A673 (cell line): ENCODE data around the gene CRHBP. TPM values are rescaled to one million over a fixed set of nuclear protein-coding genes. Genes with fewer than 3 reads are reported as not detected.

Source experiments
- BruUV-seq: library from RNA; stranded (reverse); fragments of 400-500 nt; replicated peaks from 2 replicates; lab custom pipeline; 2021; lab: Mats Ljungman, UMichigan
- CTCF ChIA-PET: fragments of 300-600 bp; sonication (Branson Sonifier 250); formaldehyde crosslinking; loops from one replicate; lab custom pipeline; 2022; ENCODE audit warnings: antibody characterized with exemption; lab: Charles Lee
- POLR2A ChIA-PET: fragments of 300-600 bp; sonication (Branson Sonifier 250); formaldehyde crosslinking; loops from one replicate; lab custom pipeline; 2022; ENCODE audit warnings: antibody characterized with exemption; ENCODE audit not compliant: low non-redundant PET; lab: Charles Lee
- DNase-seq: peaks from one replicate; pipeline ENCODE4 v3.0.0-alpha.2; 2015; ENCODE audit warnings: low spot score
- H3K27ac ChIP-seq: fragments of 200-600 bp; sonication (generic); 2 replicates; pipeline ENCODE4 v1.5.1; 2016; ENCODE audit warnings: mixed run types, low read depth, mild to moderate bottlenecking, mixed read lengths, antibody characterized with exemption, low read length; ENCODE audit not compliant: poor library complexity, severe bottlenecking
- H3K27me3 ChIP-seq: fragments of 200-600 bp; sonication (generic); replicated peaks from 2 replicates; pipeline ENCODE4 v1.6.1; 2017; ENCODE audit warnings: mixed run types, low read depth, mild to moderate bottlenecking, mixed read lengths, antibody characterized with exemption, low read length; ENCODE audit not compliant: insufficient read depth, poor library complexity
- H3K36me3 ChIP-seq: fragments of 200-600 bp; sonication (generic); 2 replicates; pipeline ENCODE4 v1.6.1; 2016; ENCODE audit warnings: mixed run types, mild to moderate bottlenecking, mixed read lengths, antibody characterized with exemption, low read length; ENCODE audit not compliant: insufficient read depth, poor library complexity, severe bottlenecking
- H3K4me1 ChIP-seq: fragments of 200-600 bp; sonication (generic); 2 replicates; pipeline ENCODE4 v1.6.1; 2017; ENCODE audit warnings: mixed run types, mild to moderate bottlenecking, mixed read lengths, antibody characterized with exemption, low read length; ENCODE audit not compliant: insufficient read depth, poor library complexity, severe bottlenecking
- H3K4me3 ChIP-seq: fragments of 200-600 bp; sonication (generic); 2 replicates; pipeline ENCODE4 v1.5.1; 2016; ENCODE audit warnings: low read depth, mixed run types, mild to moderate bottlenecking, mixed read lengths, low read length; ENCODE audit not compliant: poor library complexity, severe bottlenecking
- H3K9me3 ChIP-seq: fragments of 200-600 bp; sonication (generic); 2 replicates; pipeline ENCODE4 v1.6.1; 2016; ENCODE audit warnings: mixed run types, low read depth, mild to moderate bottlenecking, mixed read lengths, antibody characterized with exemption, low read length; ENCODE audit not compliant: poor library complexity, severe bottlenecking
- EZH2 ChIP-seq: fragments of 200-600 bp; sonication (generic); IDR thresholded peaks from 2 replicates; pipeline ENCODE4 v1.6.1; 2017; ENCODE audit warnings: borderline replicate concordance, low read depth, mild to moderate bottlenecking, mixed read lengths, antibody characterized with exemption, low read length; ENCODE audit not compliant: poor library complexity, severe bottlenecking
- intact Hi-C: fragments of 100-400 bp; cut with micrococcal nuclease; formaldehyde crosslinking; loops from one replicate; pipeline ENCODE4 v1.10.0; 2022; ENCODE audit not compliant: unreplicated experiment
- total RNA-seq: library from RNA; stranded (reverse); gene quantifications from 2 replicates; pipeline ENCODE4 v1.2.3, GENCODE V29; 2021

Gene CRHBP
- total RNA-seq, 1 experiment from 2014 or later = not detected

DNA sequence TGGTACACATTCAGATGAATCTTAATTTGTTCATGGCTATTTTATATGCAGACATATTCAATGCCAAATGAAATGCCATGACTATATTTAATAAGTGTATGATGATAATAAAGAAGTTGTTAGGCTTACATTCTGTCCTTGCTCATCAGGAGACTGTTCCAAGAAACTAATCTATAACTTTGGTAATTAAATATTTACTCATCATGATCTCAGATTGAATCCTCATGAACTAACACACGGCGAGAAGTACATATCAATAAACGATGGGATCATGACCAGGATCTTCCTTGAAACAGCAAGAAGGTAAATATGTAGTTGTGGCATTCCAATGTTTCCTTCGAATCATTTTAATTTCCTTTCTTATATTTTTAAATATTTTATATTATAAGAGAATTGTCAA, 64.8 kb downstream of the CRHBP start:
- no peak for TF ChIP-seq EZH2
- ChIA-PET CTCF (interaction anchor here (2.2 kb wide), 1 partner anchor 149 kb away, joined by 16 read pairs; no protein-coding TSS in a partner anchor), POLR2A (interaction anchor here (0.5 kb wide), 1 partner anchor 21 kb away, joined by 3 read pairs; no protein-coding TSS in a partner anchor)
- H3K4me3 ChIP-seq = no peak overlapping the region
- H3K27me3 ChIP-seq = peaks cover 11% of the 10 kb centered on the region
- H3K27ac ChIP-seq = no peak overlapping the region
- no peaks in the 10 kb centered on the region for H3K9me3 ChIP-seq
- intact Hi-C loops = no loop called here
- no peaks in the 10 kb centered on the region for H3K4me1 ChIP-seq
- no peak for DNase-seq
- no TSS peak for BruUV-seq
- H3K36me3 ChIP-seq = no peaks in the 10 kb centered on the region

Other genes with a start within 250 kb of the CRHBP start
- gene F2R, start 236.9 kb upstream of the CRHBP start, total RNA-seq = 83.3 and 92.1 TPM in 2 replicates
- gene F2RL1, start 134.0 kb upstream of the CRHBP start, total RNA-seq = 0.32 and 0.39 TPM in 2 replicates
- gene S100Z, start 103.0 kb upstream of the CRHBP start, total RNA-seq = not detected in 2 replicates
- gene AGGF1, start 77.4 kb downstream of the CRHBP start, total RNA-seq = 20.9 and 23.2 TPM in 2 replicates
- gene ZBED3, start 134.2 kb downstream of the CRHBP start, total RNA-seq = 9.9 and 10.4 TPM in 2 replicates